Measurements from ENCODE around the gene BCAM.

BCAM gene

DNA sequence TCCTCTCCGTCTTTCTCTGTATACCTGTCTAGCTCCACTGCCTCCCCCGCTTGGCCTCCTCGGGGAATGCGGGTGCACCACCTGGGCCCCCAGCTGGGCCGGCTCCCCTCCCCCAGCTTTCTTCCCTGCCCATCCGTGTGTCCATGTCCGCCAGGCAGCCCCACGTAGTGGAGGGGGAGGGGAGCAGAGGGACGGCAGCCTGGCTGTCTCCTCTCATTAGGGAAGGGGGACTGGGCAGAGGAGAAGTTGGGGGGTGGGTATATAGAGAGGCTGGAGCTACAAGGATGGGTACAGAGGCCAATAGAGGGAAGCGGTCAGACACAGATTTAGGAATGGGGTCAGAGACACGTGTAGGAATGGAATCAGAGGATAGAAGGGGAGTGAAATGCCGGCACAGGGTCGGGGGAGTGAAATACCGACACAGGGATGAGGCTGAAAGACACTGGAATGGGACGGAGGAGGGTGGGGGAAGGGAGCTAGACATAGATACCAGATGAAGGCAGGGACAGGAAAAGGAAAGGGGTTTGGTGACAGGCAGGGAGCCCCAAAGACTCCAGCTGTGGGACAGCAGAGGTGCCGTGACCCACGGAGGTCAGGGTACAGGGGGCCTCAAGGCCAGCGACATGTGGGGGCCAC is 40.0 kb downstream of the BCAM start:
- peak; percentile 28 for DNase-seq (ENCODE audit: low read depth)

GRCh38 chr19:44850641-44851109 is 41.8 kb downstream of the BCAM start:
- no peak for DNase-seq (ENCODE audit: low read depth)

GRCh38 chr19:44851427-44851826 is 42.5 kb downstream of the BCAM start:
- DNase-seq (ENCODE audit: low read depth), result no peak

DNA sequence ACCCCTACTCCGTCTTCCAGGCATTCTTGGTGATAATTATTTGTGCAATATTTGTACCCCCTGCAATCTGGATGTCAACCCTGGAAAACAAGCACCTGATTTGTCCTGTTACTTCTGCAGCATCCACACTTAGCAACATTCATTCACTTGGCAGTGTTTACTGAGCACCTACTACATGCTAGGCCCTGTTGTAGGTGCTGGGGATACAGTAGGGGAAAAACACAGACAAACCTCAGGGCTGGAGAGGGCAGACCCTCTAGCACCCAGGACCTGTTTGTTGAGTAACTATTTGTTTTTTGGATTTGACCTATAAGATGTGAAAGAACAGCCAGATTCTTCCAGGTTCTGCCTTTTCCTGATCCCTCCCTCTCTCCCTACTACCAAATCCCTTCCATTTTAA is 46.7 kb downstream of the BCAM start:
- no peak for DNase-seq (ENCODE audit: low read depth)

DNA sequence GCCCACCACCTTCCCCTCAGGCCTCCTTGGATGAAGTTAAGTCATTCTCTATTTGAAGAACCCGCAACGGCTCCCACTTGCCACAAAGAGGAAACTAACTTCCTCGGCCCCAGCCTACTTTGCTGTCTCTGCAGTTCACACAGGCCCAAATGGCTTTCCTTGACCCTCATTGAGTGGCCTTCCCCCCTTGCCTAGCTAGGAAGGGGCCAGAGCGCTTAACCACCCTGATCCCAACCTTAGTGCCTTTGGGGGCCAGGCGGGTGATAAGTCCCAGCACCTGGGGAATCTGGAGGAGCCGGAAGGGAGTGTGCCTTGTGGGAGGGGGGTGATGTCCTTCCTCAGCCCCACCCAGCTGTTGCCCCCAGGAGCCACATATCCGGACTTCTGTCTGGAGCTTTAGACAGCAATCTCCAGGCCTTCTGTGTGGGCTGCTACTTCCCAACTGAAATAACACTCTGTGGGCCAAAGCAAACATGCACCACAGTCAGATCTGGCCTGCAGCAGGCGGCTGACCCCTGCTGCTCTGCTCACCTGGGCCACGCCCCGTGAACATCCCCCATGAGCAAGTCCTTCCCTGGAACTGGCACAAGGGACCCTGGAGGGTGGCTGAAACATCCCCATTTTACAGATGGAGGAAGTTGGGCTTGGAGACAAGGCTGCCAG is 47.6 kb downstream of the BCAM start:
- no peak for DNase-seq (ENCODE audit: low read depth)

- DNase-seq (ENCODE audit: low read depth), result no peak
Observed at GRCh38 chr19:44857837-44858236, 48.9 kb downstream of the BCAM start.

DNA sequence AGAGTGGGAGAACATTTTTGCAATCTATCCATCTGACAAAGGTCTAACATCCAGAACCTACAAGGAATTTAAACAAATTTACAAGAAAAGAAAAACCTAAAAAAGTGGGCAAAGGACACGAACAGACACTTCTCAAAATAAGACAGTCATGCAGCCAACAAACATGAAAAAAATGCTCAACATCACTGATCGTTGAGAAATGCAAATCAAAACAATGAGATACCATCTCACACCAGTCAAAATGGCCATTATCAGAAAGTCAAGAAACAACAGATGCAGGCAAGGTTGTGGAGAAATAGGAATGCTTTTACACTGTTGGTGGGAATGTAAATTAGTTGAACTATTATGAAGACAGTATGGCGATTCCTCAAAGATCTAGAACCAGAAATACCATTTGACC is 52.7 kb downstream of the BCAM start:
- peak; percentile 58 for DNase-seq (ENCODE audit: low read depth)

DNA sequence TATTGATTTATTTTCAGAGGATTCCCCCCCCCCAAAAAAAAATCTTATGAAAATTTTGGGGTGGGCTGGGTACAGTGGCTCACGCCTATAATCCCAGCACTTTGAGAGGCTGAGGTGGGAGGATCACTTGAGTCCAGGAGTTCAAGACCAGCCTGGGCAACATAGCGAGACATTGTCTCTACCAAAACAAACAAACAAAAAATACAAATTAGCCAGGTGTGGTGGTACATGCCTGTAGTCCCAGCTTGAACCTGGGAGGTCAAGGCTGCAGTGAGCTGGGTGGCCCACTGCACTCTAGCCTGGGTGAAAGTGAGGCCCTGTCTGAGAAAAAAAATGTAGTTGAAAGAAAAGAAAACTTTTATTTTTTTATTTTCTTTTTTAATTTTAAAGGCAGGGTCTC is 55.1 kb downstream of the BCAM start:
- no peak for DNase-seq (ENCODE audit: low read depth)

DNA sequence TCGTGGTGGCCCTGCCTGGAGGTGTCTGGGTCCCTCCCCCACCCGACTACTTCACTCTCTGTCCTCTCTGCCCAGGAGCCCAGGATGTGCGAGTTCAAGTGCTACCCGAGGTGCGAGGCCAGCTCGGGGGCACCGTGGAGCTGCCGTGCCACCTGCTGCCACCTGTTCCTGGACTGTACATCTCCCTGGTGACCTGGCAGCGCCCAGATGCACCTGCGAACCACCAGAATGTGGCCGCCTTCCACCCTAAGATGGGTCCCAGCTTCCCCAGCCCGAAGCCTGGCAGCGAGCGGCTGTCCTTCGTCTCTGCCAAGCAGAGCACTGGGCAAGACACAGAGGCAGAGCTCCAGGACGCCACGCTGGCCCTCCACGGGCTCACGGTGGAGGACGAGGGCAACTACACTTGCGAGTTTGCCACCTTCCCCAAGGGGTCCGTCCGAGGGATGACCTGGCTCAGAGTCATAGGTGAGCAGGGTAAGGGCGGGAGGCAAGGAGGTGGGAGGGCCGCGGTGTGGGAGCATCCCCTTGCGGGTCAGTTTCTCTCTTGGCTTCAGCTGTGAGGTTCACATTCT is 56.4 kb downstream of the BCAM start:
- no peak for DNase-seq (ENCODE audit: low read depth)

DNA sequence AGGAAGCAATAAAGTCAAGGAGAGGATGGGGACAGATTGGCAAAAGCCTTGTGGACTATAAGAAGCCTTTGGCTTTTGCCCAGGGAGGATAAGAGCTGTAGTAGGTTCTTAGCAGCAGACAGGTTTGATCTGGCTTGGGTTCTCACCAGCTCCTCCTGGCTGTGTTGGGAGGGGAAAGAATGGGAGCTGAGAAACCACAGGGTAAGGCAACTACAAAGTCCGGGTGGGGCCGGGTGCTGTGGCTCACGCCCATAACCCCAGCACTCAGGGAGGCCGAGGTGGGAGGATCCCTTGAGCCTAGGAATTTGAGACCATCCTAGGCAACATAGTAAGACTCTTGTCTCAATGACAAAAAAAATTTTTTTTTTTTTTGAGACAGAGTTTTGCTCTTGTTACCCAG is 57.8 kb downstream of the BCAM start:
- DNase-seq (ENCODE audit: low read depth), result no peak

DNA sequence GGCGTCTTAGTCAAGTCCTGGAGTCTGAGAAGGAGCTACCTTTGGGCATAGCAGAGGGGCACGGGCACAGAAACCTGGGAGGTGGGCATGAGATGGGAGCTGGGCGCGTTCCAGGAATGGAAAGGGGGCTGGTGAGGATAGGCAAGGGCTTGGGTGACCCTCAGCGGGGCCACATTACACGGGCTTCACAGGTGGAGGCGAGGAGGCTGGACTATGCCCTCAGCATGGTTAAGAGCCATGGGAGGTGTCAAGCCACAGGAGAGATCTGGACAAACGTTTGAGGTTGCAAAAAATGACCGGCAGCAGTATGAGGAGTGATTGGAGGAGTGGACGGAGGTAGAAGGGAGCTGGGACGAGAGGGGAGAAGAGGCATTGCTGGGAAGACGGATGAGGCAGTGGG is 58.7 kb downstream of the BCAM start:
- DNase-seq (ENCODE audit: low read depth), result no peak

- peak; percentile 80 for DNase-seq (ENCODE audit: low read depth)
Observed at GRCh38 chr19:44869733-44870470, 61.0 kb downstream of the BCAM start.
